HG02759 (cell line): ENCODE results near the gene RIMBP2.

Source experiments
- ATAC-seq: cut with Tn5 transposase; IDR thresholded peaks from one replicate; pipeline ENCODE4 v1.9.1; 2021; ENCODE audit warnings: mild to moderate bottlenecking, moderate library complexity; ENCODE audit not compliant: unreplicated experiment

Gene RIMBP2

DNA sequence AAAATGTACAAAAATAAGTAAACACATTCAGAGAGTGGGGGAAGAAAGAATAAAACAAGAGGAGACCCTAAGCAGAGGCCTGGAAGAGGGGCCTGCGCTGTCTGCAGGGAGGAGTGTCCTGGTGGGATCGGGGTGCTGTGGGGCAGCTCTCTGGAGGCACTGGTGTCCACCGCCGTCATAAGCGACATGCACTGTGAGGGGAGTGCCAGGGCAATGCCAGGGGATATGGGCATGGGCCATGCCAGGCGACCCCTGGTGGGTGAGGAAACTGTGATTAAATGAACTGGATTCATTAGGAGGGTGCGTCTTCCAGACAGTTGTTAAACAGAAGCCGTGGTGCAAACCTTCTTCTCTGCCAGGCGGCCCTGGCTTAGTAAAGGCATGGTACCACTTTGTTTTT, 261.8 kb downstream of the RIMBP2 start:
- ATAC-seq = no peak

DNA sequence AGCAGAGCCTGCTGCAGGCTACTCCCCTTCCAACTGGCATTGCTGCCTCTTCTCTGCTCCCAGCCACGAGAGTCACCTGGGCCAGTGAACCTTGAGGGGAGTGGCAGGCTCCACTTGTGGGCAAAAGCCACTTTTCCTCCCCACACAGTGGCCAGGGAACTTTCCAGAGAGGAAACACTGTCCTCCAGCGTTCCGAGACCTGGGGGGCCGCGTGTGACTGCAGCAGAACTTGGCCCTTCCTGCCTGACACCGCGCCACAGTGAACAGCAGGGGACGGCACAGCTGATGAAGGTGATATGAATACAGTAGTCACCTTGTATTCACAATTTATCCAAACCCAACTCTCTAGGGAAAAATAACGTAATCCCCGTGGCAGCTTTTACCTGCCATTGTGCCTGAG, 263.6 kb downstream of the RIMBP2 start:
- no peak for ATAC-seq

DNA sequence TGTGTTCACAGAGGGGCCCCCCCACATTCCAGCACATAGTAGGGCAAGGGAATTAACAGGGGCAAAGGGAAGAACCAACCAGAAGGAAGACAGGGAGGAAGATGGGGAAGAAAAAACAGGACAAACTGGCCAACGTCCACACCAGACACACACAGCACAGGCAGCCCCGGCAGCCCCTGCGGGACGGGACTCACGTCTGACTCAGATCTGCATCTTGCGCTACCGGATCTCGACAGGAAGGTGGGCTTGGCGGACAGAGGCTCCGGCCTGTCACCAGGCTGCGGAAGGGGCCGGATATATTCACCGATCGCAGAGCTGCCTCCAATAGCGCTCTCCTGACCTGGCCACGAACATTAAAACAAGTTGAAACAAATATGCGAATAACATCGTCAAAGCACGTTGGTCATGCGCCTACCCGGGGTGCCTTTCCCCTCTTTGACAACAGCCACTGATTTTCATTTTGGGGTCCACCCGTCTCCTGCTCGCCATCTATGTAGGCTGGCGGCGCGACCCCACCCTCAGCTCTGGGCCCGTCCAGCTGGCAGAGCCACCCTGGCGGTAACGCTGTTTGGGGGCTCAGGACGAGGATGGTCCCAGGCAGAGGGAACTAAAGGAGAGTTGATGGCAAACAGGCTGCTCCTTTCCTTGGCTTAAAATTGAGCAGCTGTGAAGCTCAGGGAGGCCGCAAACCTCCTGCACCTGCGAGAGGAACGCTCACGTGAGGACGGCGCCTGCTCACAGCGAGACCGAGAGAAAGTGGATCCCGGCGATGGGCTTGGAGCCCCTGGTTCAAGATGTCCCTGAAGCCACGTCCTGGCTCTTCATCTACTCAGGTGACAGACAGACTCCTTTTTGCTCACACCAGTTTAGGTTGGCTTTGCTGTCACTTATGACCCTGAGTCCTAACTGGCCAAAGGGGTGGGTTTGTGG, 264.8 kb downstream of the RIMBP2 start:
- ATAC-seq = no peak

DNA sequence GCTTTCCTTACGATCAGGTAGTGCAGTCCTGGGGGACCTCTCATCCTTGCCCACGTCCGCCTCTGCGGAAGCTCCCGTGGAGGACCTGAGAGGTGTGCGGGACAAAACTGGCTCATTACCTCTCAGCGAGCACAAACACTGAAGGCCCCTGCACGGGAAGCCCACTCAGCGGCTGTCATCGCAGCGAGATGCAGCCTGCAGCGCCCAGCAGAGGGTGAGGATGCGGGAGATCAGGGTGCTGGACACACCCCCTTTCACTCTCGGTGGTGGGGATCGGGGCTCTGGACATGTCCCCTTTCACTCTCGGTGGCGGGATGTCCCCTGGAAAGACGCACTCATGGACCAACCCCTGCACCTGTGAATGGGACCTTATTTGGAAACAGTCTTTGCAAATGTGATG, 266.8 kb downstream of the RIMBP2 start:
- no peak for ATAC-seq

DNA sequence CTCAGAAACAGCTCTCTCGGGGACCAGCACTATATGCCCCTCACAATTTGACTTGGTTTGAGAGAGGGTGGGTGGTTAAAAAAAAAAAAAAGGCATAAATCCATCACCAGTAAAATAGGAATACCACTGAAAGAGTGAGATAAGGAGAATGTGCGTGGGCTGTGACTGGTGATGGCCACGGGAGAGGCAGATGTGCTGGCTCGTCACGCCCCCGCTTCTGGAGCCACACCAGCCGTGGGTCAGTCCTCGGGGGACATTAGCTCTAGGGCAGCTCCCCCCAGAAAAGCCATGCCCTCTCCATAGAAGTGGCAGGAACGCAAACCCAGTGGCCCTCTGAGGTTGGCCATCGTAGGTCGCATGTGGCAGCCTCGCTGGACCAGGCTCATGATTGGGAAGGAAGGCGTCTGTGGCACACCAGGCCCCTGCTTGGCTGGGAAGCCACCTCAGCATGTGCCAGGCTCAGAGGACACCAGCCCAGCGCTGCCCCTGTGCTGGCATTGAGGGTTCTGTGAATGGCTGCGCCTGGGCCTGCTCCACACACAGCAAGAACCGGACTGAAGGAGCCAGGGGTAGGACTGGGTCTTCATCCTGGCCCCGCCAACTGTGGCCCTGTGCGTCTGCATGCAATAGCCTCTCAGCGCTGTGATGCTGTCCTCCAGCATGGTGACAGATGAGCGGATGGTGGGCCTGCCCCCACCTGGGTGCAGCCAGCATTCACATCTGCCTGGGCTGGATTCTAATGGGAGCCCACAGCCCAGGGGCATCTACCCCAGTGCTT, 267.9 kb downstream of the RIMBP2 start:
- no peak for ATAC-seq

DNA sequence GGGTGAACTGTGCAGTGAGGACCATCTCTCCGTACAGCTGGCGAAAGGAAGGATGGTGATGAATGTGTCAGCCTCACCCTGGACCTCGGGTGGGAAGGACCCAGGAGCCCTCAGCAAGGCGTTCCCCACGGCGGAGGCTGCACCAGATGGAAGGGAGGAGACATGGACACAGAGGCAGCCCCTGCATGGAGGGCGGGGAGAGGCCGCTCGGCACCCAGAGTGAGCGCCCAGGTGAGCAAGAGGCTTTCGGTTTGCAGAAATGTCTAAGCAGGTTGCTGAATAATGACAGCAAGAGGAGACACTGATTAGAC, 268.5 kb downstream of the RIMBP2 start:
- ATAC-seq = no peak

DNA sequence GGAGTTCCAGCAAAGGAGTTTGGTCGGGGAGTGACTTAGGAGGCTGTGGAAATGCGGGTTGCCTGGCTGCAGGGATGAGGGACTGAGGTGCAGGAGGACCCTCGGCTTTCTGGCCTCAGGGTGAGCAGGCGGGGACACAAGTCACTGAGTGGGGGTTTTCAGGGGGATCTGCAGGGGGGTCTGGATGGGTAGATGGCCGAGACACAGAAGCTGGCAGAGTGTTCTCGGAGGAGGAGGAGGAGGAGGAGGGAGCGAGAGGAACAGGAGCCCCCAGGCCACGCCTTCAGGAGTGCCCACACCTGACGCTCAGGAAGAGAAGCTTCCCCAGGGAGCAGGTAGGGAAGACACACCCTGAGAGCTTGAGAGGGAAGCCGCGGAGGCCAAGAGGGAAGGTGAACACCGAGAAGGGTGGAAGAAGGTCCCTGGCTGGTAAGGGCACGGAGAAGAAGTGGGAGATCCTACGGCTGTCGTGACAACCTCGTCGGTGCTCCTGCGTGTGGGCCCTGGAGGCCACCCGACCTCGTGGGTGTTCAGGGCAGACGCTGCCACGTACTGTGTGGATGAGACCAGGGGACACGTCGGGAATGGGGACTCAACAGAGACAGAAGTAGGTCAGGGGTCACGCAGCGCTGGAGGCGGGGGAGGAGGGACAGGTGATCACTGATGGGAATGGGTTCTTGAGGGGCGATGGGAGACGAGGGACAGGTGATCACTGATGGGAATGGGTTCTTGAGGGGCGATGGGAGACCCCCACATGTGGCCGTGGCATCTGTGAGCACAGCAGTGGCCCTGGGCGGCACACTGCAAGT, 269.0 kb downstream of the RIMBP2 start:
- no peak for ATAC-seq

DNA sequence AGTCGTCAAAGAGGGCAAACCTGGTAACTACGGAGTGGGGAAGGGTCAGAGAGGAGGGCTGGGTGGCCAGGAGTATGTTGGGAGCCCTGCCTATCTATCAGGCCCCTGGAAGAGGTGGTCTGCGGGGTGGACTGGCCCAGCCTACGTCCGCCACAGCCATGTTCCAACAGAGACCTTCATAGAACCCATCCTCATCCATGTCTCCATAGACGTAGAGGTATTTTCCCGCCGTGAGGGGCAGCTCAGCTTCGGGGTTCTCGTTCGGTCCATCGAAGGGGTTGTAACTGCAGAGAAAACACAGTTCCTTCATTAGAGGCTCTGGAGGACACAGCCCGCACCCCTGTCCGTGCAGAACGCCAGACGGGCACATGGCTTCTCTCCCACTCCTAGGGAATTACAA, 271.1 kb downstream of the RIMBP2 start:
- no peak for ATAC-seq

DNA sequence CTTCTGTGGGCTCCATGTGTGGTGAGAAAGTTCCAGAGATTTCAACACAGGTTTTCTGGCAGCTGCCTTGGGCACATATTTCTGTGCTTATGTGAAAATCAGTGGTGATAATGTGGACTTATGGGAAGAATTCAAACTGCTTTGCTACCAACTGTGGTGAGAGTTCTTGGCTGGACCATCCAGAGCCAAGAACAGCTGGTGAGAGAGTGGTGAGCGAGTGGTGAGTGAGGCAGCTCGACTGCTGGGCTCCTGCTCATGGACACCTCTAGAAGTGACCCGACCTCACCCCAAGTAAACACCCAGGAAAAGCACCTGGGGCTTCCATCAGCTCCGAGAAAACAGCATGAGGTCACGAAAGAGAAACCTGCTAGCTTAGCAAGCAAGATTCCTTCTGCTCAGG, 272.0 kb downstream of the RIMBP2 start:
- no peak for ATAC-seq

DNA sequence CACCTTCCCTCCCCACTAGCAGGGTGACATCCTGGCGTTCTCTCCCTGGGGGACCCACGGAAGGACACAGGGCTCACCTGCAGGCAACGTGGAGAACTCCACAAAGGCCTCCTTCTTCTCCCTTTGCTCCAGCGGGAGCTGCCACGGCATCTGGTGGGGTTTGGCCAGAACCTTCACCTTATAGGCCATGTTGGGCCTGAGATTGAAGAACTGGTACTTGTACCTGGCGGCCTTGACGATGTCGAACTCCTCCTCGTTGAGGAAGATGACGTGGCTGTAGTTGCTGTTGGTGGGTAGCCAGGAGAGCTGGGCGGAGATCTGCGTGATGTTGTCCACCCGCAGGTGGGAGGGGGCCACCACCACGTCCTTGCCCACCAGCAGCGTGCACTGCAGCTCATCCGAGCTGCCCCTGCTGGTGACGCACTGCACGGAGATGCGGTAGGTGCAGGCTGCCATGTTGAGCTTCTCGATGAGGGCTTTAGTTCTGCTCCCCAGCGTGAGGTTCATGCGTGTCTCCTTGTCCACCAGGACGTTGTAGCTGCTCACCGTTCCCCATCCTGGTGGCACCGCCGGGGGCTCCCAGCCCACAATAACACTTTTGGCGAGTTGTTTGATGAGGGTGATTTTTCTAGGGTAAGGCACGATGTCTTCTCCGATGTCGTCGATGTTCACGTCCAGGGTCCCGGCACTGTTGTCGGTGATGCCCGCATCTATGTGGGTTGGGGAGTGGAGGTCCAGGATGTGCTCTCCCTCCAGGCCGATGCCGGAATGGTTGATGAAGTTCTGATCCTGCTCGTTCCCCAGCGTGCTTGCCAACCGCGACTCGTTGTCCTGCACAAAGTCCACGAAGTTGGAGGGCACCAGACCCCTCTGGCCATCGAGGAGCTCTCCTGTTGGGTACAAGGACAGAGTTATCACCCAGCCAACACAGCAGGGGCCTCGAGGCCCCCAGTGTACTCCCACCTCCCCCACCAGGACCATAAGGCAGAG, 274.0 kb downstream of the RIMBP2 start:
- ATAC-seq = no peak

DNA sequence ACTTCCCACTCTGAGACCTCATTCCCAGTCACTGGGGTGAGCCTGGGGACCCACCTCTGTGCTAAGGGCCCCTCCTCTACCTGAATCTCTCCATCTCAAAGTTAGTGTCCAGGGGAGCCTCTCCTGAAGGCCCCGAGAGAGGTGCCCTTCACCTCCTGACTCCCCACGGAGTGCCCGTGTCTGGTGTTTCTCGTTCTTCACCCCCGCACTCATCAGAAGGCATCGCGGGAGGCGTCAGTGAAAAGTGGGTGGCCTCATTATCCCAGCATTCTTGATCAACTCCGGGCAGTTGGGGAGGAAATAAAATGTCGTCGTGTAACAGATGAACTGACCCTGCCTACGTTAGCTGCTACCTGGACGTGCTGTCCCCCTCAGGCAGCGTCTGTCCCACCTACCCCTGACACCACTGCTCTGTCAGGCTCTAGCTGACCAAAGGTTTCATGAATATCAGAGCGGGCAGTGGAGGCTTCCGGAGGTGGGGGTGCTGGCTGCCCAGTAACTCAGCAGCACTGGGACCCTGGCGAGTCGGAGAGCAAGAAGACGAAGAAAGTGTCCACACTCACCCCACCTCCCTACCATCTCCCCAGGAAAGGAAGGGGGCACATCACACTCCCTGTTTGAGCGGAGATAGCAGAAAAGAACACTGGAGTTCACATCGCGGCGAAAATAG, 275.6 kb downstream of the RIMBP2 start:
- ATAC-seq = no peak

DNA sequence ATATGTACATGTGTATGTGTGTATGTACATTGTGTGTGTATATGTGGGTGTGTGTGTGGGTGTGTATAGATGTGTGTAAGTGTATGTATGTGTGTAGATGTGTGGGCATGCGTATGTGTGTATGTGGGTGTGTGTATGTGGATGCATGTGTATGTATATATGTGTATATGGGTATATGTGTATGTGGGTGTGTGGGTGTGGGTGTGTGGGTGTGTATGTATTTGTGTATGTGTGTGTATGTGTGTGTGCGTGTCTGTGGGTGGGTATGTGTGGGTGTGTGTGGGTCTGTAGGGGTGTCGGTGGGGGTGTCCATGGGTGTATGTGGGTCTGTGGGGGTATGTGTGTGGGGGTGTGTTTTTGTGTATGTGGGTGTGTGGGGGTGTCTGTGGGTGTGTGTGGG, 276.8 kb downstream of the RIMBP2 start:
- ATAC-seq = no peak

DNA sequence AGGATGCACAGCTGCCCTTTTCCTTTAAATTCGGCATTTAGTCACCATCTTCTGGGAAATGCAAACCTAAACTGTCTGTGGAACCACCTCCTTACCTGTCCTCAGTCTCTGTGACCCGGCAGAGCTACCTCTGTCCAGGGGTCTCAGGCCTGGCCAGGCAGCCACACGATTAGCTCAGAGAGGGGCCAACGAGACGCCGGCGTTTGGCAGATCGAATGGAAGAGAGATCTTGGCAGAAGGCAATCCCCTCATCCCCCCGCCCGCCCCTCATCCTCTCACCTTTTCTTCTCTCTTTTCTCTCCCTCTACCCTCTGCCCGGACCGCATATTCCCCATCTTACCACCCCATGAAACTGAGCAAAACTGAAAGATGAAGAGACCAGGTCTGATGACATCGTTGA, 277.4 kb downstream of the RIMBP2 start:
- no peak for ATAC-seq

DNA sequence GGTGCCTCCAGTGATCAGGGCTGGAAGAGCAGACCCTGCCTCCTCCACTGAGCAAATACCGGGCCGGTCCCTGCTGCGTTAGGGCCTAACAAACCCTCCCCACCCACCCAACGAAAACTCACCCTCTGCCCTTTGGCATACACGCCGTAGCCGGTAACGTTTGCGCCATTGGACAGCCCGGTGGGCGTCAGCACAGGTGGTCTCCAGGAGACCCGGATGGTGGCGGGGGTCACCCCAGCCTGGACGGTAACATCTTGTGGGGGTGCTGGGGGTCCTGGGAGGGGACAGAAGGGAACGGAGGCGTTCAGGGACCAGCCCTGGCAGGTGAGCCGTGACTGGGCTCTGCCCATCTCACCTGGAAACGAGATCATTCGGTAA, 277.9 kb downstream of the RIMBP2 start:
- ATAC-seq = no peak

DNA sequence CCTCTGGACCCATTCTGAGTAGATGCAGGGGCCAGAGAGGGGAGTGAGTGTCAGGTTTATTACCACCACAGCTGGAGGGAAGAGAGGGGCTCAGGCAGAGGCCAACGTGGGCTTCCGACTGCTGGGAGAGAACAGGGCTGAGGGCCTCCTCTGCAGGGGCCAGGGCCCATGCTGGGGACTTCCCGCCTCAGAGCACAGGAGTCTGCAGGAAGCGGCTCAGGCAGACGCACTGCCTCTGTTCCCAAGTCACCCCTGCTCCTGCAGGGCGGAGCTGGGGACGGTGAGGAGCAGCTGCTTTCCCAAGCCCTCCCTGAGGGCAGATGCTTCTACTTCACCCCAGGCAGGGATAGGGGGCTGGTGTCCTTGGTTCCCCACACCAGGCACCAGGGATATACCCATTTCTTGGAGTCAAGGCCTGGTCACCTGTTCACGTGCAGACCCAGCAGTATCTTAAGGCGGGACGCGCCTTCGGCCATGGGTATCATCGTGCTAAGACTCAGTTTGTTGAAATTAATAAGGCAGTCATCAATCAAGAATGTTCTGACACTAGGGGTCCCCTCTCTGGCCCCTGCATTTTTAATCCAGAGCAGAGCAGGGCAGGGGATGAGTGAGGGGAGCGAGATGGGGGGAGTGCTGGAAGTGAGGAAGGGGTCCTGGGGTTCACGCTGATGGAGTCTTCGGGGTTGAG, 278.4 kb downstream of the RIMBP2 start:
- no peak for ATAC-seq

DNA sequence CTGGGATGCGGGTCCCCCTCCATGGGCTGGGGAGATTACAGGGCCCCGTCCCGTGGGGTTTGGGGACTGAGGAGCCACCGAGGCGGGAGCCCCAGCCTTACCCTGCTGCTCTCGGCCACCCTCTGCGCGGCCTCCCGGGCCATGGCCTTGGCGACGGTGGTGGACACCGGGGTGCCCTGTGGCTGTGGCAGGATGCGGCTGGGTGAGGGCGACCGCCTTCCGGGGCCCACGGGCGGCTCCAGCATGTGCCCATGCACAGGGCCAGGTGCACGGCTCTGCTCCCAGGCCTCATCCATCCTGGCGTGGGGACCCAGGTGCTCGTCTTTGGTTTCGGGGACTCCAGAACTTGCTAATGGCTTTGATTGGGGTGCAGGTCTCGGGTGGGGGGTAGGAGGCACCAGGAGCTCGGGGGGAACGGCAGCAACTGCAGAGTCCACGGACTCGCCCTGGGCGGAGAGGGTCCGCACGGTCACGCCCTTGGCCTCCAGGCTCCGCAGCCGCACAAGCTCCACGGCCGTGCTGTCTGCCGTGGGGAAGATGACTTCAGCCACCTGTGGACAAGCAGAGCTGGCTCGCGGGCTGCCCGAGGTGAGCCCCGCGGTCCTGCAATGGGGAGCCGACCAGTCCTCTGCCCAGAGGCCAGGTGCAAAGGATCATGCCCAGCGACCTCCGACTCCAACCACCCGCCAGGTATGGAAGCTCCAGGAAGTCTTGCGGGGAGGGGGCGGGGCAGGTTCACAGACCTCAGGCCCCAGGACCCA, 279.2 kb downstream of the RIMBP2 start:
- no peak for ATAC-seq

DNA sequence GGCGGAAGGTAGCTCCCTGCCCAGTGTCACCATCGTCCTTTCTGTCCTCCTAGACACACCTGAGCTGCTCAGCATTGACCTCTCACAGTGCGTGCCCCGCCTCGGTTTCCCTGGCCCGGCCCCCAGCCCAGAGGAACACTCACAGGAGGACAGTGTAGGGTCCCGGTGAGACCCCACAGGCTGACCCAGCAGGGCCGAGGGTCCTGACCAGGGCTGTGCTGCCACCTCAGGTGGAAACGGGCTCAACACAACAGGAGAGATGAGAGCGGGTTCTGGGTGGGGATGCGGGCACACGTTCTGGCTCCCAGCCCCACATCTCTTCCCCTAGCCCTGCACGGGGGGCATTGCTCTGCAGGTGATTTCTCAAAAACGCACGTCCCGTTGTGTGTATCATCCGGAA, 280.3 kb downstream of the RIMBP2 start:
- ATAC-seq = no peak

DNA sequence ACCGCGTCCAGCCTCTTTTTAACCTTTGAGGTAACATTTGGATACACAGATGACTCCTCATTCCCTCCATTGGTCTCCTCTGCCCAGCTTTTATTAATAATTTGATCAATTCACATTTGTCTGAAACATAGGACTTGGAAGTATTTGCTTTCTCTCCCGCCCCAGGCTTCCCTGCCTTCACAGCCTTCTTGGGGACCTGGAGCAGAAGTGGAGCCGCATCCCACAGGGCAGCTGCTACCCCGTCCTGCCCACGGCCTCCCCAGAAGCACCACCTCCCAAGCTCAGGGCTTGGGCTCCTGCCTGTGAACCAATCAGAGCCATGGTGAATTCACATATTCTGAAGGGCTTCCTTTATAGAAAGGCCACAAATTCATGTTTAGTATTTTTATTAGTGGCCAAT, 280.8 kb downstream of the RIMBP2 start:
- ATAC-seq = no peak

DNA sequence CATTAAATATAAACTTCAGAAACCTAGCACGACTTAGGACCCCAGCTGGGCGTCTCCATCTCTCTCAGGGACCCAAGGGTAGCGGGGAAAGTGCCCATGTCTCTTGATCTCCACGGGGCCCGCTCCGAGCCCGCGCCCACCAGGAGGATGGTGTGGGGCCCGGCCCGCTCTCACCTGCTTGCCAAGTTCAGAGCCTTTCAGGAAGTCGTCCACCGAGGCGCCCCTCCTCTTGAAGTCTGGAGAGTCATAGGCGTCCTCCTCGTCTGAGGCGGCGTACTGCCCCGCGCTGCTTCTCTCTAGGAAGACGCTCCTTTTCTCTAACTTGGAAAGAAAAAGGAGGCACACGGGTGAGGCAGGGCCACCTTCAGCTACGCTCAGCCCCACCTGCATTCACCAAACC, 281.5 kb downstream of the RIMBP2 start:
- ATAC-seq = no peak
